Naive thymus-derived CD4-positive, alpha-beta T cell (primary cell): Measurements from ENCODE around the gene ENDOU. TPM values are rescaled to one million over a fixed set of nuclear protein-coding genes. Genes with fewer than 3 reads are reported as not detected.

ENCODE experiments used
- ATAC-seq: fragments of 150-1000 bp; cut with Tn5 transposase; 2 replicates; pipeline ENCODE4 v1.10.0; 2021; ENCODE audit warnings: mild to moderate bottlenecking, moderate library complexity
- CTCF ChIA-PET: fragments of 350-600 bp; sonication (Branson Sonifier 250); formaldehyde crosslinking; loops from one replicate; lab custom pipeline; 2021; ENCODE audit warnings: antibody characterized with exemption; lab: Charles Lee
- POLR2A ChIA-PET: fragments of 350-600 bp; sonication (Branson Sonifier 250); formaldehyde crosslinking; loops from one replicate; lab custom pipeline; 2021; ENCODE audit warnings: antibody characterized with exemption, inconsistent platforms; lab: Charles Lee
- DNase-seq, 9 donors: peaks; one replicate each; pipeline versions ENCODE4 v3.0.0 to v3.0.0-alpha.2; 2020 to 2022; ENCODE audit warnings: mixed read lengths in 1 of 9
- H3K27ac ChIP-seq: one replicate; pipeline ENCODE4 v1.7.0; 2013; ENCODE audit warnings: mild to moderate bottlenecking, low read depth, low read length, moderate library complexity
- H3K27me3 ChIP-seq, 2 donors: one replicate each; pipeline ENCODE4 v1.7.0; 2013; ENCODE audit warnings: low read length in 2 of 2, mild to moderate bottlenecking in 2 of 2, moderate library complexity in 2 of 2; ENCODE audit not compliant: control insufficient read depth in 2 of 2, insufficient read depth in 2 of 2
- H3K36me3 ChIP-seq, 3 experiments: 1 replicate in 2 of 3; 2 replicates in 1 of 3; pipeline ENCODE4 v1.7.0; 2013; ENCODE audit warnings: low read length in 3 of 3, mild to moderate bottlenecking in 3 of 3, moderate library complexity in 1 of 3; ENCODE audit not compliant: insufficient read depth in 3 of 3, control insufficient read depth in 2 of 3
- H3K4me1 ChIP-seq, 2 donors: one replicate each; pipeline ENCODE4 v1.7.0; 2013; ENCODE audit warnings: low read length in 2 of 2, mild to moderate bottlenecking in 2 of 2, moderate library complexity in 1 of 2; ENCODE audit not compliant: control insufficient read depth in 2 of 2, insufficient read depth in 2 of 2
- H3K4me3 ChIP-seq: 2 replicates; pipeline ENCODE4 v1.7.0; 2013; ENCODE audit warnings: mild to moderate bottlenecking, low read length
- H3K9me3 ChIP-seq, 3 experiments: 1 replicate in 2 of 3; 2 replicates in 1 of 3; pipeline ENCODE4 v1.7.0; 2013; ENCODE audit warnings: low read length in 3 of 3; ENCODE audit not compliant: control insufficient read depth in 2 of 3
- H3K27ac Mint-ChIP-seq, 9 donors: one replicate each; pipeline ENCODE4 v1.8.0; 2020 to 2022; ENCODE audit warnings: mixed read lengths in 9 of 9, mild to moderate bottlenecking in 8 of 9, moderate library complexity in 5 of 9, inconsistent platforms in 2 of 9
- H3K27me3 Mint-ChIP-seq, 5 donors: one replicate each; pipeline ENCODE4 v1.8.0; 2021 to 2022; ENCODE audit warnings: mixed read lengths in 5 of 5, mild to moderate bottlenecking in 1 of 5
- H3K36me3 Mint-ChIP-seq, 5 donors: one replicate each; pipeline ENCODE4 v1.8.0; 2020 to 2022; ENCODE audit warnings: mixed read lengths in 5 of 5, mild to moderate bottlenecking in 3 of 5, inconsistent platforms in 1 of 5
- H3K4me1 Mint-ChIP-seq, 7 donors: one replicate each; pipeline ENCODE4 v1.8.0; 2020 to 2022; ENCODE audit warnings: mixed read lengths in 7 of 7, mild to moderate bottlenecking in 3 of 7, inconsistent platforms in 1 of 7
- H3K4me3 Mint-ChIP-seq, 10 donors: one replicate each; pipeline ENCODE4 v1.8.0; 2020 to 2022; ENCODE audit warnings: mild to moderate bottlenecking in 10 of 10, mixed read lengths in 10 of 10, moderate library complexity in 6 of 10, inconsistent platforms in 2 of 10
- H3K9me3 Mint-ChIP-seq, 11 donors: one replicate each; pipeline ENCODE4 v1.8.0; 2020 to 2022; ENCODE audit warnings: mixed read lengths in 11 of 11, mild to moderate bottlenecking in 4 of 11, inconsistent platforms in 1 of 11, moderate library complexity in 1 of 11
- intact Hi-C, 2 donors: fragments of 100-400 bp; cut with micrococcal nuclease; formaldehyde crosslinking; loops; one replicate each; pipeline ENCODE4 v1.15.1; 2023
- polyA plus RNA-seq, 2 donors: library from polyadenylated mRNA; unstranded; fragments of 300-500 nt; fragmentation: Illumina TruSeq; gene quantifications; one replicate each; pipeline ENCODE4 v1.2.3, GENCODE V29; 2021
- total RNA-seq, 6 experiments: library from RNA in 5 of 6; stranded (reverse) in 5 of 6; gene quantifications; 1 replicate in 5 of 6; 2 replicates in 1 of 6; pipeline ENCODE4 v1.2.3 and lab custom pipeline; 2021 to 2026

The ENDOU gene
- total and polyA plus RNA-seq, 7 experiments from 2014 or later, result not detected

- DNase-seq (no peak), ATAC-seq (no peak)
- Mint-ChIP-seq H3K27ac (peak overlapping the region in 1 of 9 donors; percentile 42), H3K9me3 (no peaks in the 10 kb centered on the region), H3K36me3 (no peaks in the 10 kb centered on the region), H3K4me1 (peaks cover 0 to 25% (median 9%) of the 10 kb centered on the region in 7 donors), H3K27me3 (peaks cover 0 to 5% (median 0%) of the 10 kb centered on the region in 5 donors), H3K4me3 (peak overlapping the region; percentile 46 to 84 (median 75))
- Histone ChIP-seq H3K9me3 (no peaks in the 10 kb centered on the region), H3K4me3 (peak overlapping the region; percentile 66), H3K4me1 (peaks cover 9 to 11% of the 10 kb centered on the region in 2 donors), H3K36me3 (no peaks in the 10 kb centered on the region), H3K27ac (peak overlapping the region; percentile 27), H3K27me3 (no peaks in the 10 kb centered on the region)
- ChIA-PET CTCF (interaction anchor here (1.1 to 10.7 kb wide), 6 partner anchors 8 to 77 kb away, joined by 3 to 130 read pairs (median 8); no protein-coding TSS in a partner anchor), POLR2A (interaction anchor here (0.9 to 1.9 kb wide), 4 partner anchors 9 to 18 kb away, joined by 3 to 10 read pairs (median 6); partner anchors contain the start of gene SLC48A1)
- intact Hi-C loops, result loop anchor here (2.0 to 5.0 kb wide), 3 partner anchors 14 to 726 kb away; partner anchors contain the start of gene SLC48A1 (in 1 of the 2)
Measured at GRCh38 chr12:47758584-47758833, 33.2 kb upstream of the ENDOU start.

DNA sequence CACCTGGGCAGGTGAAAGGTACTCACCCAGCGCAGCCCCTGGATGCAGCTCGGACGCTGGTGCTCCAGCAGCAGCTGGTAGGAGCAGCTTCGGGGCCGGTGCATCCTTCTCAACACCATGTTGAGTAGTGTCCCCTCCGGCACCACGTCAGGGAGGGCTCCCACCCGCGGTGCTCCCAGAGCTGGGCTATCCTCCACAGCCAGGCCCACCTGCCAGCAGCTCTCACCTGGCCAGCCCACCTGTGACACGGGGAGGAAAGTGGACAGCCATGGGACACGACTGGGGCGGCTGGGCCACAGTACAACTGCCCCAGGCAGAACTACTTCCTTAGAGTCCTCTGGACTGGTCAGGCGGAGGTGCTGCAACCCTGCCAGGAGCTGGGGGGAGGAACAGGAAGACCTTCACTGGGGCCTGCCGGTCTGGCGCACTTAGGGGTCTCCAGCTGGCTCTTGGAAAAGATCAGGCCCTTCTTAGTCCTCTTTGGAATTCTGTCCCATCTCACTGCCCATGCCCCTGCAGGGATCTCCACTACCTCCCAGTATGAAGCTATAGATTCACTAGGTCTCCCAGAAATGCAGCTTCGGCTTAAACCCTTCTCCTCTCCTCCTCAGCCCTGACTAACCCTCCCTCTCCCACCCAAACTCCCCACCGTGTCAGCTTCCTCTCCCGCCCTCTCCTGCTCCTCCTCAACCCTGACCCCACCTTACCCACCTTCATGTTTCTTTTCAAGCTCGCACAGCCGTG lies 32.7 kb upstream of the ENDOU start:
- Mint-ChIP-seq H3K36me3 (no peaks in the 10 kb centered on the region), H3K4me1 (peaks cover 0 to 25% (median 9%) of the 10 kb centered on the region in 7 donors), H3K27me3 (peaks cover 0 to 5% (median 0%) of the 10 kb centered on the region in 5 donors), H3K4me3 (peak overlapping the region; percentile 46 to 84 (median 75)), H3K27ac (peak overlapping the region in 2 of 9 donors; percentile 10 to 42), H3K9me3 (no peaks in the 10 kb centered on the region)
- no peak overlapping the region for H3K4me3 ChIP-seq
- H3K36me3 ChIP-seq, result no peaks in the 10 kb centered on the region
- peaks cover 9 to 11% of the 10 kb centered on the region in 2 donors for H3K4me1 ChIP-seq
- CTCF ChIA-PET, result interaction anchor here (0.6 to 10.7 kb wide), 8 partner anchors 9 to 77 kb away, joined by 3 to 130 read pairs (median 4); no protein-coding TSS in a partner anchor
- POLR2A ChIA-PET, result interaction anchor here (0.9 to 1.9 kb wide), 5 partner anchors 9 to 81 kb away, joined by 3 to 10 read pairs (median 5); partner anchors contain the start of gene SLC48A1
- DNase-seq (no peak), ATAC-seq (no peak)
- intact Hi-C loops, result loop anchor here (2.0 to 5.0 kb wide), 3 partner anchors 15 to 726 kb away; partner anchors contain the start of gene SLC48A1 (in 1 of the 2)
- no peak overlapping the region for H3K27ac ChIP-seq
- no peaks in the 10 kb centered on the region for H3K9me3 ChIP-seq
- no peaks in the 10 kb centered on the region for H3K27me3 ChIP-seq

GRCh38 chr12:47757364-47757839 lies 32.1 kb upstream of the ENDOU start:
- peaks cover 0 to 25% (median 9%) of the 10 kb centered on the region in 7 donors for H3K4me1 Mint-ChIP-seq
- DNase-seq (no peak), ATAC-seq (no peak)
- Histone ChIP-seq H3K27me3 (no peaks in the 10 kb centered on the region), H3K27ac (no peak overlapping the region), H3K9me3 (no peaks in the 10 kb centered on the region), H3K36me3 (no peaks in the 10 kb centered on the region), H3K4me3 (no peak overlapping the region), H3K4me1 (peaks cover 9 to 11% of the 10 kb centered on the region in 2 donors)
- peak overlapping the region in 7 of 9 donors; percentile 6 to 71 (median 41) for H3K27ac Mint-ChIP-seq
- H3K27me3 Mint-ChIP-seq, result peaks cover 0 to 5% (median 0%) of the 10 kb centered on the region in 5 donors
- intact Hi-C loops, result loop anchor here in 1 of 2 donors (5.0 kb wide), 1 partner anchor 725 kb away; no protein-coding TSS in a partner anchor
- POLR2A ChIA-PET, result interaction anchor here (1.0 to 1.9 kb wide), 4 partner anchors 10 to 81 kb away, joined by 3 to 10 read pairs (median 6); partner anchors contain the start of gene SLC48A1
- H3K4me3 Mint-ChIP-seq, result peak overlapping the region in 5 of 10 donors; percentile 4 to 64 (median 34)
- no peaks in the 10 kb centered on the region for H3K9me3 Mint-ChIP-seq
- CTCF ChIA-PET, result interaction anchor here (0.8 to 10.7 kb wide), 6 partner anchors 10 to 78 kb away, joined by 3 to 130 read pairs (median 8); no protein-coding TSS in a partner anchor
- H3K36me3 Mint-ChIP-seq, result no peaks in the 10 kb centered on the region

GRCh38 chr12:47755655-47756562 lies 30.6 kb upstream of the ENDOU start:
- H3K27ac ChIP-seq, result no peak overlapping the region
- ATAC-seq, result no peak
- Mint-ChIP-seq H3K27ac (peak overlapping the region in 3 of 9 donors; percentile 17 to 76 (median 46)), H3K4me3 (peak overlapping the region in 1 of 10 donors; percentile 25), H3K9me3 (no peaks in the 10 kb centered on the region), H3K27me3 (peaks cover 0 to 5% (median 0%) of the 10 kb centered on the region in 5 donors), H3K4me1 (peaks cover 0 to 25% (median 9%) of the 10 kb centered on the region in 7 donors), H3K36me3 (no peaks in the 10 kb centered on the region)
- H3K27me3 ChIP-seq, result no peaks in the 10 kb centered on the region
- H3K4me1 ChIP-seq, result peaks cover 9 to 11% of the 10 kb centered on the region in 2 donors
- CTCF ChIA-PET, result interaction anchor here (0.7 to 10.7 kb wide), 5 partner anchors 11 to 80 kb away, joined by 3 to 130 read pairs (median 4); no protein-coding TSS in a partner anchor
- no peaks in the 10 kb centered on the region for H3K9me3 ChIP-seq
- POLR2A ChIA-PET, result interaction anchor here (0.8 to 2.3 kb wide), 2 partner anchors 12 to 13 kb away, joined by 3 to 6 read pairs; no protein-coding TSS in a partner anchor
- DNase-seq, result peak in 1 of 9 donors; percentile 4
- intact Hi-C loops, result loop anchor here in 1 of 2 donors (5.0 kb wide), 1 partner anchor 724 kb away; no protein-coding TSS in a partner anchor
- no peaks in the 10 kb centered on the region for H3K36me3 ChIP-seq
- no peak overlapping the region for H3K4me3 ChIP-seq

DNA sequence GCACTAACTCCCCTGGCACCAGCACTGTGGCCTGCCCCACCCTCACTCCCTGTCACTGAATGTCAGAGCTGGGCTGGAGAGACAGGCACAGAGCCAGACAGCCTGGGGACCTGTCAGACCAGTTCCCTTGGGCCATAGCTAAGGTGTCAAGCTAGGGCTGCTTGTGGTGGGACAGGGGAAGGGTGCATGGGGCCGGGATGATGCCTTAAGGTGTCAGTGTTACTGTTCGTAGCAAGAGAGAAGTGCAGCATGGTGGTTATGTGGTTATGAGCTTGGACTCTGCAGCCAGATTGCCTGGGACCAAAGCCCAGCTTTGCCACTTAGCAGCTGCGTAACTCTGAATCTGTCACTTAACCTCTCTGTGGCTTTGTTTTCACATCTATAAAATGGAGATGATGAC lies 29.6 kb upstream of the ENDOU start:
- ChIA-PET POLR2A (interaction anchor here (1.6 to 2.3 kb wide), 2 partner anchors 11 to 19 kb away, joined by 3 to 6 read pairs; partner anchors contain the start of gene SLC48A1), CTCF (interaction anchor here (10.7 kb wide), 1 partner anchor 11 kb away, joined by 130 read pairs; no protein-coding TSS in a partner anchor)
- no peaks in the 10 kb centered on the region for H3K27me3 ChIP-seq
- ATAC-seq, result no peak
- Mint-ChIP-seq H3K27me3 (peaks cover 0 to 2% (median 0%) of the 10 kb centered on the region in 5 donors), H3K27ac (peak overlapping the region in 1 of 9 donors; percentile 17), H3K9me3 (no peaks in the 10 kb centered on the region), H3K4me1 (peaks cover 0 to 25% (median 9%) of the 10 kb centered on the region in 7 donors), H3K4me3 (no peak overlapping the region), H3K36me3 (no peaks in the 10 kb centered on the region)
- no peaks in the 10 kb centered on the region for H3K9me3 ChIP-seq
- H3K36me3 ChIP-seq, result no peaks in the 10 kb centered on the region
- intact Hi-C loops, result loop anchor here in 1 of 2 donors (5.0 kb wide), 1 partner anchor 723 kb away; no protein-coding TSS in a partner anchor
- peaks cover 9 to 11% of the 10 kb centered on the region in 2 donors for H3K4me1 ChIP-seq
- H3K27ac ChIP-seq, result no peak overlapping the region
- DNase-seq, result no peak
- H3K4me3 ChIP-seq, result no peak overlapping the region
